Measurements from ENCODE around the gene RAP1GAP.

DNA sequence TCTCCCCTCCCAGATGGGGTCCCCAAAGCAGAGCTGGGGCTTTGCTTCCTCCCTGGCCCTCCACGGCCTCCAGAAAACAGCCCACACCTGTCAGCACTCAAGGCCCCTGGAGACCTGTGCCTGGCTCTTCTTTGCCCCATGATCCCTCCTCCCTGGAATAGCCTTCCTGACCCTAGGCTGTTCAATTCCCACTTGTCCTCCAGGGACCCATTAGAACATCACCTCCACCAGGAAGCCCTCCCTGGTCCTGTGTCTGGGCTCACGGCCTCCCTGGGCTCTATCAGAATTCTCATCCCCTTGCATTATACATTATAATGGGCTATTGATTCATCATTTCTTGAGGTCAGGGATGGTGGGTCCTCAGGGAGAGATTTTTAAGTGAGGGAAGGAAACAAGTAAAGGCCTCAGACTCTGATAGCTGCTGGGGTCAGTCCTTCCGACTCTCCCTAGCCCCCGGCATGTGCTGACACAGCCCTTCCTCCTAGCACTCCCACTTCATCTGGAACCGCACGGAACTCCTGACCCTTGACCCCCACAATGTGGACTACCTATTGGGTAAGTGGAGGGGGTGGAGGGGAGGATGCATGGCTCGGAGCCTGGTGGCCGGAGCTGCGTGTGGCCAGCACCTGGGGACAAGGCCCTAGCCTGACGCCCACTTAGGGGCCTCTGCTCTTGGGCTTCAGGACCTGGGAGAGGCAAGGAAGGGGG, 99.2 kb downstream of the RAP1GAP start:
- TF ChIP-seq, protein P1, sequence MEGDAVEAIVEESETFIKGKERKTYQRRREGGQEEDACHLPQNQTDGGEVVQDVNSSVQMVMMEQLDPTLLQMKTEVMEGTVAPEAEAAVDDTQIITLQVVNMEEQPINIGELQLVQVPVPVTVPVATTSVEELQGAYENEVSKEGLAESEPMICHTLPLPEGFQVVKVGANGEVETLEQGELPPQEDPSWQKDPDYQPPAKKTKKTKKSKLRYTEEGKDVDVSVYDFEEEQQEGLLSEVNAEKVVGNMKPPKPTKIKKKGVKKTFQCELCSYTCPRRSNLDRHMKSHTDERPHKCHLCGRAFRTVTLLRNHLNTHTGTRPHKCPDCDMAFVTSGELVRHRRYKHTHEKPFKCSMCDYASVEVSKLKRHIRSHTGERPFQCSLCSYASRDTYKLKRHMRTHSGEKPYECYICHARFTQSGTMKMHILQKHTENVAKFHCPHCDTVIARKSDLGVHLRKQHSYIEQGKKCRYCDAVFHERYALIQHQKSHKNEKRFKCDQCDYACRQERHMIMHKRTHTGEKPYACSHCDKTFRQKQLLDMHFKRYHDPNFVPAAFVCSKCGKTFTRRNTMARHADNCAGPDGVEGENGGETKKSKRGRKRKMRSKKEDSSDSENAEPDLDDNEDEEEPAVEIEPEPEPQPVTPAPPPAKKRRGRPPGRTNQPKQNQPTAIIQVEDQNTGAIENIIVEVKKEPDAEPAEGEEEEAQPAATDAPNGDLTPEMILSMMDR (IDR thresholded peaks at IDR 0.05; ENCODE audit: low read depth, low read length, missing input control): no peak
- TF ChIP-seq, protein P2, sequence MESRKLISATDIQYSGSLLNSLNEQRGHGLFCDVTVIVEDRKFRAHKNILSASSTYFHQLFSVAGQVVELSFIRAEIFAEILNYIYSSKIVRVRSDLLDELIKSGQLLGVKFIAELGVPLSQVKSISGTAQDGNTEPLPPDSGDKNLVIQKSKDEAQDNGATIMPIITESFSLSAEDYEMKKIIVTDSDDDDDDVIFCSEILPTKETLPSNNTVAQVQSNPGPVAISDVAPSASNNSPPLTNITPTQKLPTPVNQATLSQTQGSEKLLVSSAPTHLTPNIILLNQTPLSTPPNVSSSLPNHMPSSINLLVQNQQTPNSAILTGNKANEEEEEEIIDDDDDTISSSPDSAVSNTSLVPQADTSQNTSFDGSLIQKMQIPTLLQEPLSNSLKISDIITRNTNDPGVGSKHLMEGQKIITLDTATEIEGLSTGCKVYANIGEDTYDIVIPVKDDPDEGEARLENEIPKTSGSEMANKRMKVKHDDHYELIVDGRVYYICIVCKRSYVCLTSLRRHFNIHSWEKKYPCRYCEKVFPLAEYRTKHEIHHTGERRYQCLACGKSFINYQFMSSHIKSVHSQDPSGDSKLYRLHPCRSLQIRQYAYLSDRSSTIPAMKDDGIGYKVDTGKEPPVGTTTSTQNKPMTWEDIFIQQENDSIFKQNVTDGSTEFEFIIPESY (IDR thresholded peaks at IDR 0.05): no peak
- no peak for TF ChIP-seq TAF1 (conservative IDR thresholded peaks at IDR 0.05)

All from liver (tissue), 3 donors.